ENCODE data around the gene SLC51A. TPM values are rescaled to one million over a fixed set of nuclear protein-coding genes. Genes with fewer than 3 reads are reported as not detected.
A peak's percentile ranks its signal among the peaks of the same experiment; 100 is the strongest.

SLC51A gene
- total RNA-seq, 1 experiment from 2014 or later = not detected

- no peak for DNase-seq (ENCODE audit: low read depth)
These were observed 777 bp upstream of the SLC51A start for GRCh38 chr3:196215493-196216020.

DNA sequence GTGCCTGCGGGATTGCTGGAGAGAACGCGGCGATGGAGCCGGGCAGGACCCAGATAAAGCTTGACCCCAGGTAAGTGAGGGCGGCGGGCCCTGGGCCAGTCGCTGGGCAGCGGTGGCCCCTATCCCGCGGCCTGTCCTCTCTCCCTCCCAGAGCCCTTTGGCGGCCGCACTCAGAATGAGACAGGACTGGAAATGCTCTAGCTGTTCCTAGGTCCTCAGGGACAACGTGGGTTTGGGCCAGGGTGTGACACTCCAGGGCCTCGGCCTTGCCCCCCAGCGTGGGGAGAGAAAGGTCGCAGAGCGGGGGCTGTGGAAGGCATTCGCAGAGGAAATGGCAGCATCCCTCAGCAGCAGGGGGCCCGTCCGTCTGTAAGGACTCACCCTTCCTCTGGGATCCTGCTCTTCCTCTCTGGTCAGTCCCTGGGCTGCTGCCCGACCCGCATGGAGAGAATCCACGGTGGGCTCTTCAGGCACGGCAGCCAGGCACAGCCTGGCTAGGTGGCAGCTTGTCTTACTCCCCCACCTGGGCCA lies 412 bp downstream of the SLC51A start:
- DNase-seq (ENCODE audit: low read depth) = no peak

DNA sequence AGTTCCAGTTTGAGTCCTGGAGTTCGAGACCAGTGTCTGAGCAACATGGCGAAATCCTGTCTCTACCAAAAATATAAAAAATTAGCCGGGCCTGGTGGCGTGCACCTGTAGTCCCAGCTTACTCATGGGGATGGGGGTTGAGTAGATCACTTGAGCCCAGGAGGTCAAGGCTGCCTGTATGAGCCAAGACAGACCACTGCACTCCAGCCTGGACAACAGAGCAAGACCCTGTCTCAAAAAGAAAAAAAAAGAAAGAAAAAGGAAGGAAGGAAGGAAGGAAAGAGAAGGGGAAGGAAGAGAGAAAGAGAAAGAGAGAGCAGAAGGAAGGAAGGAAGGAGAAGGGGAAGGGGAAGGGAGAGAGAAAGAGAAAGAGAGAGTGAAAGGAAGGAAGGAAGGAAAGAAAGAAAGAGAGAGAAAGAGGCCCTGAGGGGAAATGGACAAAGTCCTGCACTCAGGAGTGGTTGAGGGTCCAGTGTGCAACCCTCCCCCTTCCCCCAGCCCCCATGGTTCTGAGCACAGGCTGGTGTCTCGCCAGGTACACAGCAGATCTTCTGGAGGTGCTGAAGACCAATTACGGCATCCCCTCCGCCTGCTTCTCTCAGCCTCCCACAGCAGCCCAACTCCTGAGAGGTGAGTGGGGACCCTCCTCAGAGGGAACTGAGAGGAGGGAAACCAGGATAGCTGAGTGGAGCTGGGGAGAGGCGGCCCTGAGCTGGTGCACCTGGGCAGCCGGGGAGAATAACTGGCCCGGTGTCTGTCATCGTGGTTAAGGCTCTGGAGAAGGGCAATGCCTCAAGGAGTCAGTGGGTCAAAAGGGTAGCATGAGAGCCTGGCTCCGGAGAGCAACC lies 1.2 kb downstream of the SLC51A start:
- DNase-seq (ENCODE audit: low read depth) = no peak

- DNase-seq (ENCODE audit: low read depth) = no peak
These were observed 1.9 kb downstream of the SLC51A start for GRCh38 chr3:196218155-196218712.

- peak; percentile 99 for DNase-seq (ENCODE audit: low read depth)
These were observed 3.0 kb downstream of the SLC51A start for GRCh38 chr3:196219194-196219969.

DNA sequence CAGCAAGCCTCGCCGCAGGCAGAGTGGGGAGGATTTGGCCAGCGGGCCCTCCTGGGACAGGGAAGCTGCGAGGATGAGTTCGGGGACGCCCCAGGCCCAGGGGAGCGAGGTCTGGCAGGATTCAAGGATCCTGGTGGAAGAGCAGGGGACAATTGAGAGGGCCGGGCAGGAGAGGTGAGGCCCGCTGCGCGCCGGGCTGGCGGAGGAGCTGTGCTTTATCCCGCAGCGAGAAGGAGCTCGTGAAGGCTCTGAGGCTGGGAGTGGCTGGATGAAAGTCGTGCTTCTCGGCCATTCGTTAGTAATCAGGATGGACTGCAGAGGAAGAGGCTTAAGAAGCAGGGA lies 3.6 kb downstream of the SLC51A start:
- DNase-seq (ENCODE audit: low read depth) = no peak

GRCh38 chr3:196220587-196220986 lies 4.3 kb downstream of the SLC51A start:
- DNase-seq (ENCODE audit: low read depth) = no peak

DNA sequence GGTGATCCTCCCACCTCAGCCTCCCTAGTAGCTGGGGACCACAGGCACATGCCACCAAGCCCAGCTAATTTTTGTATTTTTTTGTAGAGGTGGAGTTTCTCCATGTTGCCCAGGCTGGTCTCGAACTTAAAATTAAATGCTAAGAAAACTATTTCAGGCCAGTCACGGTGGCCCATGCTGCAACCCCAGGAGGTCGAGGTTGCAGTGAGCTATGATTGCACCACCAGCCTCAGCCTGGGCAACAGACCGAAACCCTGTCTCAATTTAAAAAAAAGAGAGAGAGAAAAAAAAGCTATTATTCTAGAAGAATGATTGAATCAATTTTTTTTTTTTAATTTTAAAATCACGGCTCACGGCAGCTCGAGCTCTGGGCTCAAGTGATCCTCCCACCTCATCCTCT lies 4.7 kb downstream of the SLC51A start:
- DNase-seq (ENCODE audit: low read depth) = no peak

DNA sequence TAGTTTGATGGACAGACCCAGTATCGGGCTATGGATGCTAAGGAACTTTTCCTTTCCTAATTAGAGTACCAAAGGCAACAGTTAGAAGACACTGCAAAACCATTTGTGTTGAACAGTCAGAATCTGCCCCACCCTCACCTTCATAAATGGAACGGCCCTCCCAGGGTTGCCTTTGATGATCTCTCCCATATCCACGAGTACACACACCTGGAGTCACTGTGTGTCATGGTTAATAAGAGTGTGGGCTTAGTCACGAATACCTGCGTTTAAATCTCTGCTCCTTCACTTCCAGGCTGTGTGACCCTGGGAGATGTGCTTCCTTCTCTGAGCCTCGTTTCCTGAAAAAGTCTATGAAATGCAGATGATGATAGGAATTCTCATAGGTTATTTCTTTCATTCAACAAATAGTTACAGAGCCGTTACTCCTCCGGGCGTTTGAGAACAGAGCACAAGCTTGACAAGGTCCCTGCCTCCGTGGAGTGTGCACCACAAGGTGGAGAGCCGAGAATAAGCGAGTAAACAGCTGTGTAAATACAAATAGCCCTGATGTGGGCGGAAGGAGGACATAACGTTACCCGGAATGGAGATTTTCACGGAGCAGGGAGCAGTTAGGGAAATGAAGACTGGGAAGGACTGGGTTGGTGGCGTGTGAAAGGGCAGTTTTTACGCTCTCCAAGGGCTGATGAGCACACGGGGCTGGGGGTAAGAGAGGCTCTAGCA lies 6.7 kb downstream of the SLC51A start:
- DNase-seq (ENCODE audit: low read depth) = no peak

DNA sequence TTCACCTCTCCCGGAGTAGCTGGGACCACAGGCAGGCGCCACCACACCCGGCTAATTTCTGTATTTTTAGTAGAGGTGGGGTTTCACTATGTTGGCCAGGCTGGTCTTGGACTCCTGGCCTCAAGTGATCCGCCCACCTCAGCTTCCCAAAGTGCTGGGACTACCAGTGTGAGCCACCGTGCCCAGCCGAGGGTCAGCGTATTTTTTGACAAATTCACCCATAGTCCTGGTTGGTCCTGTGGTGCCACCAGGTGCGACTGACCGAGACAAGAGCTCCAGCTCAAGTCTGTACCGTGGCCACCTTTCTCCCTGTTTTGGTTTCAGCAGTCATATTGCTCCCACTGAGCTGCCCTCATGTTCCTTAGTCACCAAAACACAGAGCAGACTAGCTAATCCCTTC lies 8.8 kb downstream of the SLC51A start:
- DNase-seq (ENCODE audit: low read depth) = no peak

- no peak for DNase-seq (ENCODE audit: low read depth)
These were observed 9.5 kb downstream of the SLC51A start for GRCh38 chr3:196225763-196226364.

- DNase-seq (ENCODE audit: low read depth) = no peak
These were observed 10.8 kb downstream of the SLC51A start for GRCh38 chr3:196227121-196227561.

DNA sequence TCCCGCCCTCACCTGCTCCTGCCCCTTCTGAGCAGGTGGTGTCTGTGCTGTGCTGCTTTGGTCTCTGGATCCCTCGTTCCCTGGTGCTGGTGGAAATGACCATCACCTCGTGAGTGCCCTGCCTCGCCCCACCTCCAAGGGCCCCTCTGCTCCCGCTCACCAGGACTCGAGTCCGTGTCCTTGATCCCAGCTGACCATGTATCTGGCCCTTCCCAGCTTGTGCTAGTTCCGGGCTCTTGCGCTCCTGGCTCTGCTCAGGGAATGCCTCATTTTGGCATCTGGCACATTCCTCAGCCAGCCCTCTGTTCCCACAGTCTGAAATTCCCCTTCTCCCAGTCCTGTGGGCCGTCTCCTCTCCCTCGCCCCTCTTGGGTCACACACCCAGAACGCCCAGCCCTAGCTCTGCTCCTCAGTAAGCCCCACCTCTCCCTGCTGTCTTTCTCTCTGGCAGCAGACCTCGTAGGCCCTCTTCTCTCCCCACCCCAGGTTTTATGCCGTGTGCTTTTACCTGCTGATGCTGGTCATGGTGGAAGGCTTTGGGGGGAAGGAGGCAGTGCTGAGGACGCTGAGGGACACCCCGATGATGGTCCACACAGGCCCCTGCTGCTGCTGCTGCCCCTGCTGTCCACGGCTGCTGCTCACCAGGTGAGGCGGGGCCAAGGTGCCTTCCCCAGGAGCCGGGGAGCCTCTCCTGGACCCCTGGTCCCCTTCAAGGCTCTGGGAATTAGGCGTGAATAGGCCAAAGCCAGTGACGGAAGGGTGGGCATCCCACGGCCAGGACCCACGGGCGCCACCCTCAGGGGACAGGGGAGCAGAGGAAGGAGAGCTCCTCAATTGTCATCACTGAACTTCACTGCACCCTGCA lies 11.5 kb downstream of the SLC51A start:
- DNase-seq (ENCODE audit: low read depth) = no peak

GRCh38 chr3:196232154-196232881 lies 16.0 kb downstream of the SLC51A start:
- DNase-seq (ENCODE audit: low read depth) = no peak

GRCh38 chr3:196232882-196233251 lies 16.5 kb downstream of the SLC51A start:
- DNase-seq (ENCODE audit: low read depth) = no peak

DNA sequence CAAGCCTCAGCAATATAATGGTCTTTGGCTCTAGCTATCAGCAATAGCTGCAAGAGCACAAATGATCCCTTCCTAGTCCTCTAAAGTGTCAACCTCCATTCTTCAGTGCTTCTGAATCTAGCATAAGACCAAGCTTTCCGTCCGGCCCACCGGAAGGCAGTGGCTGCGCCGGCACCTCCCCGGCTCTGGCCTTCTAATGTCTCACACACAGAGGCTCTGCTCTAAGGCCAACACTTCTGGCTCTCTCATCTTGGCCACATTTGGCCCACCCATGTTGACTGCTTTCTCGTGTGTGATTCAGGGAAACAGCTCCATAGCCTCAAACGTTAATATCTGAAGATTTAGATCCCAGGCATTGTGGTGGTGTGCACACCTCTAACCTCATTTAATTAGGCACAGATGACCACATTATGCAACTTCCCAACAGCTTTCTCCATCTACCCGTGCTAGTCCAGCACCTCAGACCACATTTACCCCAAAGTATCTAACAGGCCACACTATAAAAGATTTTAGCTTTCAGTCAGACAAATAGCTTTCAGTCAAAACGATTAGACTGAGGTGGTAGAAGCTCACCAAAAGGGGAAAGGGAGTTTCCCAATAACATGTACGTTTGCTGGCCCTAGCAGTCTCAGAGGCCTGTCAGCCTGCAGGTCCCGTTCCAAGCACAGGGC lies 19.3 kb downstream of the SLC51A start:
- no peak for DNase-seq (ENCODE audit: low read depth)

GRCh38 chr3:196236223-196236622 lies 19.9 kb downstream of the SLC51A start:
- DNase-seq (ENCODE audit: low read depth) = no peak

DNA sequence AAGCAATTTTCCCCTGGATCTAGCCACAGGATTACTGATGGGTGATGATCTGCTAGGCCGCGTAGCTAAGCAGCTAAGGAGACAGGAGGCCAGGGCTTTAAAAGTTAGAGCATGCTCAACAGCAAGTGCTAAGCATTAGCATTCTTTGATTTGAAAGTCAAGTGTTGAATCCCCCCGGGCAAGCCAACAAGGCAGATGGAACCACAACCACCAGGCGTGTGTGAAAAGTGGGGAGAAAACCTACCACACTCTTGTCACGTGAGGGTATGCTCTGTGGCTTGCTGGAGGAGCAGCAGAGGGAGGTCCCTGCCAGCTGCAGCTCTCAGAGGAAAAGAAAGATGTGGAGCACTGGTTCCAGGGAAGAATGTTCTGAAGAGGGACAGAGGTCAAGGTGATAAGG lies 20.9 kb downstream of the SLC51A start:
- no peak for DNase-seq (ENCODE audit: low read depth)
